Right cardiac atrium (tissue), 5 donors: ENCODE measurements around the gene TNC. TPM values are rescaled to one million over a fixed set of nuclear protein-coding genes. Genes with fewer than 3 reads are reported as not detected.
A peak's percentile ranks its signal among the peaks of the same experiment; 100 is the strongest.

ENCODE experiments used
- ATAC-seq, 2 donors: fragments of 200-7000 bp; cut with Tn5 transposase; one replicate each; pipeline versions ENCODE4 v1.8.0 to v1.9.1; 2020; ENCODE audit warnings: moderate library complexity in 2 of 2, mild to moderate bottlenecking in 1 of 2
- DNase-seq, 3 donors: peaks; one replicate each; pipeline ENCODE4 v3.0.0-alpha.2; 2020
- H3K27ac ChIP-seq: one replicate; pipeline ENCODE4 v1.5.1; 2013; ENCODE audit warnings: mild to moderate bottlenecking, low read length, control low read depth, moderate library complexity
- H3K27me3 ChIP-seq: one replicate; pipeline ENCODE4 v1.6.1; 2013; ENCODE audit not compliant: control insufficient read depth, insufficient read depth
- H3K4me1 ChIP-seq: one replicate; pipeline ENCODE4 v1.6.1; 2013; ENCODE audit warnings: low read length; ENCODE audit not compliant: control insufficient read depth, insufficient read depth
- H3K4me3 ChIP-seq: one replicate; pipeline ENCODE4 v1.5.1; 2013; ENCODE audit warnings: low read length, control low read depth
- H3K9me3 ChIP-seq: one replicate; pipeline ENCODE4 v1.6.1; 2013; ENCODE audit warnings: low read length; ENCODE audit not compliant: control insufficient read depth
- WGBS: extraction: QIAGEN DNeasy Blood & Tissue Kit; methylation state at CpG from one replicate; pipeline ENCODE4 v1.1.7; 2013; 5-methylcytosine and 5-hydroxymethylcytosine counted together
- intact Hi-C, 4 donors: fragments of 100-400 bp; cut with DNase I; formaldehyde crosslinking; loops; one replicate each; pipeline versions ENCODE4 v1.11.0 to v1.14.0; 2022 to 2023
- polyA plus RNA-seq: library from polyadenylated mRNA; stranded (reverse); fragments of 200-250 nt; gene quantifications from one replicate; pipeline ENCODE4 v1.2.3, GENCODE V29; 2013
- total RNA-seq, 4 donors: library from RNA; stranded (reverse); fragmentation: NEBNext Ultra II Directional; extraction: Animal tissue kit (Norgen Biotek cat#: 25700); gene quantifications; one replicate each; pipeline ENCODE4 v1.2.1, GENCODE V29; 2021
- donor health status: healthy with polysubstance abuse.
- donor health status: DM: no; HTN: yes; CAD: no.
- donor health status: DM: no; HTN: no; CAD: no.
- donor health status: DM: no; HTN: yes; CAD: no; lungs with severe emphysema.
- donor health status: DM: yes; HTN: yes; CAD: no.

Gene TNC
- total and polyA plus RNA-seq, 5 donors: 2.5 to 34.4 (median 6.9) TPM

DNA sequence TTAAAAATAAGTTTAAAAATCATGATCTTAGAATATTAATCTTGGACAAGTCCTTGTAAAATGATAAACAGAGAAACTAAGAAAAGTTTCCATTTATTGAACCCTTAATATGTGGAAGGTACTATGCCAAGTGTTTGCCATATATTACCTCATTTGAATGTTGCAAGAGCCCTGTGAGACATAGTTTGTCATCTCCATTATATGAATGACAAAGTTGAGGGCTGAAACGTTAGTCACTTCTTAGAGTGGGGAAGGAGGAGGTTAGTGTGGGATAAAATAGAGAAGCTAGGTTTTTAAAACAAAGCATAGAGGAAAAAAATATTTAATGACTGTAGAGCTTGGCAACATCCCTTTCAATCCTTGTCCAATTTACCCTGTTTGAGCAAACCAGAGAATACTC lies 2.0 kb downstream of the TNC start:
- Histone ChIP-seq H3K4me1 (no peaks in the 10 kb centered on the region), H3K27ac (no peak overlapping the region), H3K27me3 (peaks cover 2% of the 10 kb centered on the region), H3K4me3 (no peak overlapping the region), H3K9me3 (no peaks in the 10 kb centered on the region)
- ATAC-seq: no peak
- intact Hi-C loops: no loop called here
- 48% methylated on average over 1 of the region's 1 CpG for WGBS
- no peak for DNase-seq

DNA sequence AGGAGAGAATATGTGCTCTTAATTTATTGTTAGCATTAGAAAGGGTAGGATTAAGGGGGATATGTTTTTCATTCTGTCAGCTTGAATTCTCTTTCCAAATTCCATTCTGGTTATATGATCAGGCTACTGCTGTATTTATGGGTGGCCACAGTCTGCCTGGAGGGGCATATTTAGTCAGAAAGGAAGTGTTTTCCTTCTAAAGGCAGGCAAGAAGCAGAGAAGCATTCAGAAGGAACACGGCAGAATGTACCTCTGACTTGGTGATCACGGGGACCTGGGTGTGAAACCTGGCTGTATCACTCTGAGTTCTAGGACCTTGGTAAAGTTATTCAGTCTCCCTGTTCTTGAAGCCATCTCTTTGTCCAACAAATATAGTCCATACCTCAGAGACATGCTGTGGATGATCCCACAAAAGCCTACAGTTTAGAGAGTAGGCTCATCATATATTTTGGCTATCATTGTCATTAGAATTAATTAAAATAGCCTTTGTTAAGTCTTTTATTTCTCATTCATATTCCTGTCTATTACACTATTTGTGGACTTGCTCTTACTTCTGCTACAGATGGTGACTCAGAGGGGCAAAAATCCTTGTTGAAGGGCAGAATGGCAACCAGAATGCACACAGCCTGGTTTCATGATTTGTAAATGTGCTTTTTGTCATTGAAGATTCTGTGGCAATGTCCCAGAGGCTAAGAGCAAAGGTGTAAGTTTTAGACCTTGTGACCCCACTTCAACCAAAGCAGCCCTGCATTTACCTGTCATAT lies 2.7 kb downstream of the TNC start:
- peaks cover 2% of the 10 kb centered on the region for H3K27me3 ChIP-seq
- intact Hi-C loops: no loop called here
- no peak for ATAC-seq

DNA sequence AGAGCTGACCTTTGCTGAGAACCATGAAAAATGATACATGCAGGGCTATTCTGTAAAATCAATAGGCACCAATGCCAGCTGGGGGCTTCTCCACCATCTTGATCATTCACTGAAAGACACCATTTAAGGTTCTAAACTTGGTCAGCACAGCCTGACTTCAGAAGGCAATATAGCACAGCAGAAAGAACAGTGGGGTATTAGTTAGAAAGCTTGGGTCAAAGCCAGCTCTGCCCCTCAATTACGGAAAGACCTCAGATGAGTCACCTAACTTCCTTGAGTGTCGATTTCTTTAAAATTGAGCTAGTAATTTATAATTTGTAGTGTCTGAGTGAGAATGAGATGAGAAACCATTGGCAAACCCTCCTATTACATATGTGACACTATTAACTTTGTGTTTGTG lies 3.4 kb downstream of the TNC start:
- DNase-seq: no peak
- H3K27me3 ChIP-seq: peaks cover 2% of the 10 kb centered on the region
- H3K4me1 ChIP-seq: no peaks in the 10 kb centered on the region
- ATAC-seq: no peak
- H3K4me3 ChIP-seq: no peak overlapping the region
- no peaks in the 10 kb centered on the region for H3K9me3 ChIP-seq
- no peak overlapping the region for H3K27ac ChIP-seq
- intact Hi-C loops: no loop called here
- 54% methylated on average over 2 of the region's 2 CpGs for WGBS

More for the DNA sequence above, 2.7 kb downstream of the TNC start:
- 82% methylated on average over 2 of the region's 2 CpGs for WGBS
- DNase-seq: no peak
- H3K9me3 ChIP-seq: no peaks in the 10 kb centered on the region
- no peak overlapping the region for H3K4me3 ChIP-seq
- H3K27ac ChIP-seq: no peak overlapping the region
- H3K4me1 ChIP-seq: no peaks in the 10 kb centered on the region

DNA sequence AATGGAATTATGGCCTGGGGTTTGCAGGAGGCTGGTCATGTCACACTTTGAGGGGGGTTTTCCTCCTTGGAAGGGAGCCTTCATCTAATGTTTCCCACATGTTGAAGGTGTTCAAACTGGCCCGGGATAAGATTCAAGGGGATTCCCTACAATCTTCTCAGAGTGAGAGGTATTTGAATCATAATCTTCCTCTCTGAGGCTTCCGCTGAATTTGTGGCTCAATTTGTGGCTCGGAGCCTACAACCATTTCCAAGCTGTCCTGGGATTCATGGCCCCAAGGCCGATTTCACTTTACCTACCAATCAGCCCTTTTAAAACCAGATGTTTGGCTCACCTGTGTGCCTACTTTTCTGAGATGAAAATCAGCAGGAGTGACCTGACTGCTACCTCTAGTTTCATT lies 3.9 kb downstream of the TNC start:
- WGBS: 90% methylated on average over 4 of the region's 4 CpGs
- intact Hi-C loops: no loop called here
- no peak overlapping the region for H3K4me3 ChIP-seq
- no peaks in the 10 kb centered on the region for H3K4me1 ChIP-seq
- H3K27me3 ChIP-seq: peaks cover 2% of the 10 kb centered on the region
- H3K27ac ChIP-seq: no peak overlapping the region
- no peak for DNase-seq
- H3K9me3 ChIP-seq: no peaks in the 10 kb centered on the region
- ATAC-seq: no peak

DNA sequence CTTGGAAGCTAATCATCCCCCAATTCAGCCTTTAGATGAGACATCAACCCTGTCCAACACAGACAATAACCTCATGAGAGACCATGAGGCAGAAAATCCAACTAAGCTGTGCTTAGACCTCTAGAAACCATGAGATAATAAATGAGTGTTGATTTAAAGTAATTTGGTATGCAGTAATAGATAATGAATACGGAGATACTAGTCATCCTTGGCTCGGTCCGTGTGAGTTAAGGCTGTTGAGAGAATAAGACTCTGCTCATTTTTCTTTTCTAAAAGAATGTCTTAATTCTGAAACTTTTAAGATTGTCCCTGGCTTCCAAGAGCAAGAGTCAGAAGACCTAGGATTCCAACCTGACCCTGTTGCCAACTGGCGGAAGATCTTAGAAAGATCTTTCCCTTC lies 6.1 kb downstream of the TNC start:
- intact Hi-C loops: no loop called here
- peaks cover 2% of the 10 kb centered on the region for H3K27me3 ChIP-seq
- WGBS: 63% methylated on average over 4 of the region's 4 CpGs
- no peak for DNase-seq
- H3K4me1 ChIP-seq: no peaks in the 10 kb centered on the region
- no peaks in the 10 kb centered on the region for H3K9me3 ChIP-seq
- no peak overlapping the region for H3K27ac ChIP-seq
- H3K4me3 ChIP-seq: no peak overlapping the region
- no peak for ATAC-seq

DNA sequence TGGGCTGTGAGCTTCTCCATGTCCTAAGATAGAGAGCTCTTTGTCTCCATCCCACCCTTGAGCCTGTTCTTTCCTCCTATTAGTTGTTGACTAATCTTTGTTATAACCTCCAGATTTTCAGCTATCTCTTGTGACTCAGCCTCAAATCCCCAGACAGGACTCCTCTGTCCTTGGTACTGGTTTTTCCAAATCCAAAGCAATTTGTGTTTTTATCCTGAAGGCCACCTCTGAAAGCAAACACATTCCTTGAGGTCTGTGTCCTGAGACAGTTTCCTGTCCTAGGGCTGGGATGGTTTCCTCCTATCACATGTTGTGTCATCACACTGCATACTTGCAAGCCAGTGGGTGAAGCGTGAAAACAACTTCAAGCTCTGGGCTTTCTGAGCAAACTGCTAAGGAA lies 8.5 kb downstream of the TNC start:
- WGBS: 56% methylated on average over 1 of the region's 1 CpG
- DNase-seq (no peak), ATAC-seq (no peak)
- Histone ChIP-seq H3K4me1 (no peaks in the 10 kb centered on the region), H3K27me3 (peaks cover 2% of the 10 kb centered on the region), H3K4me3 (no peak overlapping the region), H3K9me3 (no peaks in the 10 kb centered on the region), H3K27ac (no peak overlapping the region)
- intact Hi-C loops: no loop called here

DNA sequence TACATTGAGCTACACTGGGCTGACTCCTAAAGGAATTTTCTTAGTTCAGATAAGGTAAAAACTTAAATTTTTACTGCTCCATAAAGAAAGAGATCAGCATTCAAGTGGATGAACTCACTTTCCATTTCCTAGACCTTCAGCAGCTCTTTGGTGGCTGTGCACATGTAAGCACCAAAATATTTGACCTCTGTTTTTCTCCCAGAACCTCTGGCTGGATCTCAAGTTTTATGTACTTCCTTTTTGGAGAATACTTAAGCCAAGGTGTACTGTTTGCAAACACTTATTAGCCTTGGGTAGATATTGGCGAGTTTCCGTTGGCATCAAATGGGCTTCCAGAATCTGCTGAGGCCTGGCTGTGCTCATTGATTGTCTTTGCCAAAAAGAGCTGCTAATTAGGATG lies 10.3 kb downstream of the TNC start:
- WGBS: 88% methylated on average over 2 of the region's 2 CpGs
- H3K4me1 ChIP-seq: no peaks in the 10 kb centered on the region
- H3K27me3 ChIP-seq: no peaks in the 10 kb centered on the region
- DNase-seq (no peak), ATAC-seq (no peak)
- intact Hi-C loops: no loop called here
- no peak overlapping the region for H3K4me3 ChIP-seq
- H3K27ac ChIP-seq: no peak overlapping the region
- no peaks in the 10 kb centered on the region for H3K9me3 ChIP-seq

DNA sequence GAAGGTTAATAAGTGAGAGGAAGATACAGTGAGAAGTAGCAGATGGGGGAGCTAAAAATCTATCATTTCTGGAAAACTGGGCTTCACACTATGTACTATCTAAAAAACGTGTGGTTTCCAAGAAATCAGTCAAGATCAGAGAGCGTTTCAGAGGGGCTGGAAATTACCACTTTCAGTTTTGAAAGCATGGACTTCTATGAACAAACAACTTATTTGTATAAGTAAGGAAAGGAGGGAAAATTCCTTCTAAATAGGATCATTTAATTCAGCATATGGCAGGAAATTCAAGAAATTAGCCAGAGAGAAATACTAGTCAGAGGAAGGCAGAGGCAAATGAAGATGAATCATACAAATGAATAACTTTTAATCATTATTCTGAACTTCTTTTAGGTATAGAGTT lies 11.3 kb downstream of the TNC start:
- intact Hi-C loops: no loop called here
- Histone ChIP-seq H3K9me3 (no peaks in the 10 kb centered on the region), H3K27me3 (no peaks in the 10 kb centered on the region), H3K27ac (no peak overlapping the region), H3K4me3 (no peak overlapping the region), H3K4me1 (no peaks in the 10 kb centered on the region)
- WGBS: 42% methylated on average over 2 of the region's 2 CpGs
- DNase-seq (no peak), ATAC-seq (no peak)

DNA sequence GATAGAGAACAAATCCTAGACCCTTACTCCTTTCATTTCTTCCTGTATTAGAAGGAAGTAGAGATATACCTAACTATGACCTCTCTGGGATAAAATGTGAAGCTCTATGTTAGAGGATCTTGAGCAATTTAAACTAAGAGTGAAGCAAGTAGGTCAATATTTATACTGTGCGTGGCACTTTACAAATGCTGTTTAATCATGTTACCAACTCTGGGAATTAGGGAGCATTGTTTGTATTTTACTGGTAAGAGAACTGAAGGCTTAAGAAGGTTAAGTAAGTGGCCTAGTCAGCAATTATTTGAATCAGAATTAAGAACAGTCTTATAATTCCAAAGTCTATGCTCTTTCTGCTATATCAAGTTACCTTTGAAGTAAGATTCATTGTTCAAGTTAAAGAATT lies 12.0 kb downstream of the TNC start:
- 88% methylated on average over 1 of the region's 1 CpG for WGBS
- DNase-seq: no peak
- H3K4me1 ChIP-seq: no peaks in the 10 kb centered on the region
- no peaks in the 10 kb centered on the region for H3K9me3 ChIP-seq
- ATAC-seq: no peak
- no peak overlapping the region for H3K27ac ChIP-seq
- H3K4me3 ChIP-seq: no peak overlapping the region
- H3K27me3 ChIP-seq: no peaks in the 10 kb centered on the region
- intact Hi-C loops: no loop called here

DNA sequence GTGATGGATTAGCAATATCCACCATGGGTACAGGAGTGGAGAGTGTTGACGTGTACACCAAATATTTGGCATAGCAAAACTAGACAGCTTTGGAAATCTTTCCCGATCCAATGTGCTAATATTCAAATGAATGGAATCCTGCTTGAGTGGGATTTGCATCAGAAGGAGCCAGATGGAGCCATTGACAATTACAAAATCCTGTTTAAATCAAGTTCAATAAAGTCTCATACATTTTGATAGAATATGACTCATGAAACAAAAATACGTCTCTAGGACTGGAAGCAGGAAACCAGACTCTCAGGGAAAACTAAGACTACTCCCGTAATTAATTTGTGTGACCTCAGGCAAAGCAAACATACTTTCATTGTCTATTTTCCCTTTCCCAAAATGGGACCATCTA lies 13.0 kb downstream of the TNC start:
- Histone ChIP-seq H3K27me3 (no peaks in the 10 kb centered on the region), H3K27ac (no peak overlapping the region), H3K4me1 (no peaks in the 10 kb centered on the region), H3K4me3 (no peak overlapping the region), H3K9me3 (no peaks in the 10 kb centered on the region)
- DNase-seq (no peak), ATAC-seq (no peak)
- WGBS: 59% methylated on average over 4 of the region's 4 CpGs
- intact Hi-C loops: no loop called here

DNA sequence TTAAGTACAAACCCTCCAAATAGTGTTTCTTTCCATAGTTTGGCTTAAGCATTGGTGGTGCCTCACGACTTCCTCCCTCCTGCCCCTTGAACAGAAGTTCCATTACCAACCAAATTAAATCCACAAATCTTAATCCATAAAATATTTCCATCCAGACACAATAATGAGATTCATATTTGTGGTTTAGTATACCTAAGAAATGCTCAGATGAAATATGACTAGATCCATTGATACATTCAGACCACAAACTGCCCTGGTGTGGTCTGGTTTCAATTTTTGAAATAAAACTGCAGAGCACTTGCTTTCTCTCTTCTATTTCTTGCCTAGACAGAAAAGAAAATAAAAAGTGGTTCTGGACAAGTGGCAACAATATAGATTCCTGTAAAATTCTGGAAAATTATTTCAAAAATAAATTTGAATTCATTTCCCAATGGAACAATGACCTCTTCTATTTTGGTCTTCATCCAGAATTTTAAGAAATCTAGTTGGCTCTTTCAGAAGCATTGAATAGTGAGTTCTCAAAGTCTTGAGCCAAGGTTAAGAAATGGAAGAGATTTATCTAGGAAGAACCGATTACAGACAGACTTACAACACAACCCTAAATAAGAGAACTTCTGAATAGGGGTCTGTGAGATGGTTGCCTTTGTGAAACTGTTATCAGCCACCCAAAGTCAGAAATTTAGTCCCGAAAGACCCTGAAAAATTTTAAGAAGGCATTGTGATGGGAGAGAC lies 14.0 kb downstream of the TNC start:
- no peaks in the 10 kb centered on the region for H3K27me3 ChIP-seq
- no peaks in the 10 kb centered on the region for H3K4me1 ChIP-seq
- no peak overlapping the region for H3K4me3 ChIP-seq
- no peak overlapping the region for H3K27ac ChIP-seq
- H3K9me3 ChIP-seq: no peaks in the 10 kb centered on the region
- intact Hi-C loops: no loop called here
- ATAC-seq: peak in 1 of 2 donors; percentile 63
- WGBS: 64% methylated on average over 3 of the region's 3 CpGs
- no peak for DNase-seq
